ACC112 (cell line): ENCODE results near the gene CCDC141.
"Not testable (repeated sequence)": the region's sequence is repeated elsewhere in the genome, so short reads cannot be mapped to it uniquely, and the experiment has no call there.

Experiments
- H2AFZ ChIP-seq: fragments of 200-600 bp; sonication (generic); one replicate; pipeline ENCODE4 v1.6.0; 2017; ENCODE audit warnings: antibody characterized with exemption, low read length; ENCODE audit not compliant: unreplicated experiment
- H3K27ac ChIP-seq: fragments of 200-600 bp; sonication (generic); 2 replicates; pipeline ENCODE4 v1.5.1; 2014; ENCODE audit warnings: low read depth, mild to moderate bottlenecking, antibody characterized with exemption, low read length, moderate library complexity
- H3K27me3 ChIP-seq: fragments of 200-600 bp; sonication (generic); 2 replicates; pipeline ENCODE4 v1.6.1; 2014; ENCODE audit warnings: mild to moderate bottlenecking, antibody characterized with exemption, low read length, moderate library complexity, mixed read lengths; ENCODE audit not compliant: insufficient read depth
- H3K36me3 ChIP-seq: fragments of 200-600 bp; sonication (generic); 2 replicates; pipeline ENCODE4 v1.6.1; 2016; ENCODE audit warnings: mild to moderate bottlenecking, antibody characterized with exemption, low read length, moderate library complexity, mixed read lengths; ENCODE audit not compliant: insufficient read depth
- H3K4me1 ChIP-seq: fragments of 200-600 bp; sonication (generic); one replicate; pipeline ENCODE4 v1.6.1; 2016; ENCODE audit warnings: low read length, mixed read lengths; ENCODE audit not compliant: insufficient read depth, unreplicated experiment, control insufficient read depth
- H3K4me3 ChIP-seq: fragments of 200-600 bp; sonication (generic); 2 replicates; pipeline ENCODE4 v1.5.1; 2014; ENCODE audit warnings: mild to moderate bottlenecking, low read depth, low read length
- H3K79me2 ChIP-seq: fragments of 200-600 bp; sonication (generic); one replicate; pipeline ENCODE4 v1.6.0; 2016; ENCODE audit warnings: low read length; ENCODE audit not compliant: control insufficient read depth, unreplicated experiment, insufficient read depth

CCDC141 gene

GRCh38 chr2:179070895-179071294, 21.0 kb upstream of the CCDC141 start:
- Histone ChIP-seq H3K27me3 (peaks cover 13% of the 10 kb centered on the region; the same call in 1 of the 2 replicates), H2AFZ (no peak overlapping the region), H3K4me3 (no peak overlapping the region), H3K4me1 (no peaks in the 10 kb centered on the region), H3K79me2 (no peaks in the 10 kb centered on the region), H3K27ac (no peak overlapping the region), H3K36me3 (no peaks in the 10 kb centered on the region)

GRCh38 chr2:179069685-179070084, 19.7 kb upstream of the CCDC141 start:
- H3K4me1 ChIP-seq, result no peaks in the 10 kb centered on the region
- H3K27ac ChIP-seq, result no peak overlapping the region
- H3K27me3 ChIP-seq, result peaks cover 13% of the 10 kb centered on the region; the same call in 1 of the 2 replicates
- no peaks in the 10 kb centered on the region for H3K36me3 ChIP-seq
- H3K79me2 ChIP-seq, result no peaks in the 10 kb centered on the region
- H2AFZ ChIP-seq, result no peak overlapping the region
- H3K4me3 ChIP-seq, result no peak overlapping the region

GRCh38 chr2:179068991-179069643, 19.2 kb upstream of the CCDC141 start:
- Histone ChIP-seq H3K4me1 (no peaks in the 10 kb centered on the region), H3K27me3 (peaks cover 10% of the 10 kb centered on the region; the same call in 1 of the 2 replicates), H3K27ac (no peak overlapping the region), H3K79me2 (no peaks in the 10 kb centered on the region), H3K36me3 (no peaks in the 10 kb centered on the region), H3K4me3 (no peak overlapping the region), H2AFZ (no peak overlapping the region)

- Histone ChIP-seq H3K36me3 (no peaks in the 10 kb centered on the region), H3K27me3 (no peaks in the 10 kb centered on the region), H3K4me1 (no peaks in the 10 kb centered on the region), H2AFZ (no peak overlapping the region), H3K4me3 (no peak overlapping the region), H3K27ac (no peak overlapping the region), H3K79me2 (no peaks in the 10 kb centered on the region)
Observed at GRCh38 chr2:179059026-179059700, 9.2 kb upstream of the CCDC141 start.

GRCh38 chr2:179057737-179058136, 7.8 kb upstream of the CCDC141 start:
- Histone ChIP-seq H3K27me3 (no peaks in the 10 kb centered on the region), H3K36me3 (no peaks in the 10 kb centered on the region), H3K4me1 (no peaks in the 10 kb centered on the region), H3K79me2 (no peaks in the 10 kb centered on the region), H3K27ac (no peak overlapping the region), H3K4me3 (no peak overlapping the region), H2AFZ (no peak overlapping the region)

- not testable (repeated sequence) for H3K79me2 ChIP-seq, H3K27me3 ChIP-seq, H2AFZ ChIP-seq, H3K27ac ChIP-seq, H3K4me1 ChIP-seq, H3K4me3 ChIP-seq, H3K36me3 ChIP-seq
Observed at GRCh38 chr2:179053568-179053967, 3.6 kb upstream of the CCDC141 start.

GRCh38 chr2:179051250-179051649, 1.3 kb upstream of the CCDC141 start:
- H3K27me3 ChIP-seq, result no peaks in the 10 kb centered on the region
- H3K36me3 ChIP-seq, result no peaks in the 10 kb centered on the region
- H3K4me1 ChIP-seq, result peaks cover 3% of the 10 kb centered on the region
- H3K27ac ChIP-seq, result no peak overlapping the region
- no peak overlapping the region for H3K4me3 ChIP-seq
- no peak overlapping the region for H2AFZ ChIP-seq
- H3K79me2 ChIP-seq, result no peaks in the 10 kb centered on the region

GRCh38 chr2:179050755-179051154, 818 bp upstream of the CCDC141 start:
- no peak overlapping the region for H3K4me3 ChIP-seq
- no peaks in the 10 kb centered on the region for H3K27me3 ChIP-seq
- peaks cover 3% of the 10 kb centered on the region for H3K4me1 ChIP-seq
- H3K36me3 ChIP-seq, result no peaks in the 10 kb centered on the region
- H3K27ac ChIP-seq, result no peak overlapping the region
- no peak overlapping the region for H2AFZ ChIP-seq
- no peaks in the 10 kb centered on the region for H3K79me2 ChIP-seq

- no peaks in the 10 kb centered on the region for H3K79me2 ChIP-seq
- H2AFZ ChIP-seq, result no peak overlapping the region
- no peak overlapping the region for H3K27ac ChIP-seq
- H3K27me3 ChIP-seq, result no peaks in the 10 kb centered on the region
- H3K4me3 ChIP-seq, result no peak overlapping the region
- no peaks in the 10 kb centered on the region for H3K36me3 ChIP-seq
- H3K4me1 ChIP-seq, result peaks cover 3% of the 10 kb centered on the region
Observed at GRCh38 chr2:179049203-179049545, 763 bp downstream of the CCDC141 start.

GRCh38 chr2:179048099-179048498, 1.8 kb downstream of the CCDC141 start:
- Histone ChIP-seq H3K27ac (no peak overlapping the region), H3K36me3 (no peaks in the 10 kb centered on the region), H3K4me1 (peaks cover 3% of the 10 kb centered on the region), H3K79me2 (no peaks in the 10 kb centered on the region), H3K27me3 (no peaks in the 10 kb centered on the region), H3K4me3 (no peak overlapping the region), H2AFZ (no peak overlapping the region)

GRCh38 chr2:179045602-179046001, 4.3 kb downstream of the CCDC141 start:
- not testable (repeated sequence) for H3K4me1 ChIP-seq, H3K27me3 ChIP-seq, H3K79me2 ChIP-seq, H3K27ac ChIP-seq, H2AFZ ChIP-seq, H3K36me3 ChIP-seq, H3K4me3 ChIP-seq
